Stimulated activated CD8-positive, alpha-beta memory T cell treated with anti-CD3 and anti-CD28 coated beads, Interleukin-4, amount 100 ng/mL, for 24 hours (primary cell): ENCODE results near the gene AXL.
"Not testable (repeated sequence)": the region's sequence is repeated elsewhere in the genome, so short reads cannot be mapped to it uniquely, and the experiment has no call there.

Source experiments
- DNase-seq: peaks from one replicate; pipeline ENCODE4 v3.0.0-alpha.2; 2020; ENCODE audit warnings: low read depth

AXL gene

DNA sequence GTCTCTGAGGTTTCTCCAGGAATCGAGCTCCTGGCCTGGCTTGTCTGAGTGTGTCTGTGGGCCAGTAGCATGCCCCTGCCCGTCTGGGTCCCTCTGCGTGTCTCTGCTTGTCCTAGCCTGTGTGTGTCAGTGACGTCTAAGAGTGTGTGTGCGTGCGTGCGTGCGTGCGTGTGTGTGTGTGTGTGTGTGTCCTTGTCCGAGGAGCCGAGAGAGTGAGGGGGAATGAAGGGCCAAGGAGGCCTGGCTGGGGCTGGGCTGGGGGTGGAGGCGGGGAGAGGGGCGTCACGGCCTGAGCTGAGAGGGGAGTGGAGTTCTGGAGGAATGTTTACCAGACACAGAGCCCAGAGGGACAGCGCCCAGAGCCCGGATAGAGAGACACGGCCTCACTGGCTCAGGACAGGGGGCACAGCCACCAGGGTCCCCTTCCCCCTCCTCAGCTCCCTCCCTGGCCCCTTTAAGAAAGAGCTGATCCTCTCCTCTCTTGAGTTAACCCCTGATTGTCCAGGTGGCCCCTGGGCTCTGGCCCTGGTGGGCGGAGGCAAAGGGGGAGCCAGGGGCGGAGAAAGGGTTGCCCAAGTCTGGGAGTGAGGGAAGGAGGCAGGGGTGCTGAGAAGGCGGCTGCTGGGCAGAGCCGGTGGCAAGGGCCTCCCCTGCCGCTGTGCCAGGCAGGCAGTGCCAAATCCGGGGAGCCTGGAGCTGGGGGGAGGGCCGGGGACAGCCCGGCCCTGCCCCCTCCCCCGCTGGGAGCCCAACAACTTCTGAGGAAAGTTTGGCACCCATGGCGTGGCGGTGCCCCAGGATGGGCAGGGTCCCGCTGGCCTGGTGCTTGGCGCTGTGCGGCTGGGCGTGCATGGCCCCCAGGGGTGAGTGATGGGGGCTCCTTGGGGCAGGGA lies at the start of gene AXL:
Gene AXL (plus strand): TSS at position 609 of the 893 bp plus-strand sequence. CDS start 170 bp downstream, at position 779.
- DNase-seq, result no peak

DNA sequence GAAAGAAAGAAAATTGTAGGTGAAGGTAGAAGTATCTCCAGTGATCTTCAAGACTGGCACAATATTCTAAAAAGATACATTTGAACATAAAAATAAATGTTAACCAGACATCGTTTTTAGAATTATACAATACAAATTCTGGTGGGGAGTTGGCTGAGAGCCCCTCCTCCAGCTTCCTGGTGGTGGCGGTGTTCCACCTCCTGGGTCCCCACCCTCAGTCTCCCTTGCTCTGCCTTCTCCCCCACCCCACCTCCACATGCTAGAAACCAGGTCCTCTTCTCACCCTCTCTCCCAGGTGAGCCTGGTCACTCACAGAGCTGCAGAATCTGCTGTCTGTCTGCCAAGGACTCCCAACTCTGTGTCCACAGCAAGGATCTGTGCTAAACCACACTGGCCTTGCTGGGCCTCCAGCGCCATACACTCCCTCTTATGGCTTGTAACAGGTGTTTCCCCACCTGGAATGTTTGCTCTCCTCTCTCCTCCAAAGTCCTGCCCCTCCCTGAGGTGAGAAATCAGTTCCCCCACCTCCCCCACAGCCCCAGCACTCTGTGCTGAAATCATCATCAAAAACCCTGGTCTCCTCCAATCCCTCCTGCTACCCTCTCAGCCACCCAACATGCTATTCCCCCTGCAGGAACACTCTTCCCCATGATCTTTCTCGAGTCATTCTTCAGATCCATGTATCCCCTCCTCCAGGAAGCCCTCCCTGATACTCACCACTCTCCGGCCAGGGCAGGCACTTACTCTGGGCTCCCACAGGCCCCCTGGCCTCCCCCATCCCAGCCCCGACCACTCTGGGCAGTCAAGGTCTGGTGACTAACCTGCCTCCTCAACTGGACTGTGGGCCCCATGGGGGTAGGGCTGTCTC lies 46.5 kb upstream of the AXL start:
- DNase-seq, result no peak

DNA sequence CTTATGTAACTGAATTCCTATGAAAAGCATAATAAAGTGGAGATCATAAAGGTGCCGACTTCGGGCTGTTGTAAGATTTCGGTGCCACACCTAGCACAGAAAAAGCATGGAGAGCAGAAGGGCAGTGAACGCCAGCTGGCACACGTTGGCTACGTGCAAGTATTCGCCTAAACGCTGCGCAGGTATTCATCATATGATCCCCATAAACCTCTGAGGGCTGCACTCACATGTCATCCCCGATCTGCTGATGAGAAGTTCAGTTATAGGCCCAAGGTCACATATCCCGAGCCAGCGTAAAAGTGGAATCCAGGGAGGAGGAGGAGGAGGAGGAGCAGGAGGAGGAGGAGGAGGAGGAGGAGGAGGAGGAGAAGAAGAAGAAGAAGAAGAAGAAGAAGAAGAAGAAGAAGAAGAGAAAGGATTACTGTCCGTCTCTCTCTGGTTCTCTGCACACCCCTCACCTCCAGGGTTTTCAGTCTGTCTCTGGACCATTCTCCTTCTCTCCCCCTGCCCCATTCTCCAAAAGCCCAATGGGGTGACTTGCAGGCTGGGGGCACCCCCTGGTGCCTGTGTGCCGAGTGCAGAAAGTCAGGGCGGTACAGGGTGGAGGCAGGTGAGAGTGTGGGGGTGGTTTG lies 44.6 kb upstream of the AXL start:
- DNase-seq, result no peak

DNA sequence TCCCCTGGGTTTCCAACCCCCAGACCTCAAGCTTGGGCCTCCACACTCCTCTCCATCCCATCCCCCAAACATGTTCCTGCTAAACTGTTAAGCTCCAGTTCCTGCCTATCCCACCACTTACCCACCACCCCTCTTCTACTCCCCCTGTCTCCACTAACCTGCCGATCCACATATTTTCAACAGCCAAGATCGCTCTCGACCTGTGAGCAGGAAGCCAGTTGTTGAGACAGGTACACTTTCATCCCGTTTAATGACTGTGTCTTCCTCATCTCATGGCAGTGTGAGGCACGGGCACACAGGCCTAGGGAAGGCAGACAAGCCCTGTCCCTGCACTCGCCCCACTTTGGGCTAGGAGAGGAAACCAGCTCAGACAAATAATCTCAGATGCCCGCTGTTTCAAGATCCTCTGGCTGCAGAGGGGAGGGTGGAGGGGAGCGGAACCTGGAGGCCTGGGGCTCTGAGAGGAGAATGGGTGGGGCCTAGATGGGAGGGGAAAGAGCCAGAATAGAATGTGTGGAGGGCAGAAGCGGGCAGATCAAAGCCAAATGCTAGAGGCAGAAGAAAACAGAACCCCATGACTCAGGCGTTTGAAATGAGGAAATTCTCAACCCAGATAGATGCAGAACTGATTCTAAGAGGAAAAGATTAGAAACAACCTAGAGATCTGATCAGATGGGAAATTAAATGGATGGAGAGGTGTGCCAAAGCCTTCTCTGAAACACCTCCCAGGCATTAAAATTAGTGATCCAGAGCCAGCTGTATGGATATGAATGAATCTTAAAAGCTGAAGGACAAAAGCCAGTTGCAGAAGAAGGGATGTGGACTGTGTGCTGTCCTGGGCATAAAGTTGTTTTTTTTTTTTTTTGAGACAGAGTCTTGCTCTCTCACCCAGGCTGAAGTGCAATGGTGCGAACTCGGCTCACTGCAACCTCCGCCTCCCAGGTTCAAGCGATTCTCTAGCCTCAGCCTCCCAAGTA lies 42.9 kb upstream of the AXL start:
- peak; percentile 38 for DNase-seq

DNA sequence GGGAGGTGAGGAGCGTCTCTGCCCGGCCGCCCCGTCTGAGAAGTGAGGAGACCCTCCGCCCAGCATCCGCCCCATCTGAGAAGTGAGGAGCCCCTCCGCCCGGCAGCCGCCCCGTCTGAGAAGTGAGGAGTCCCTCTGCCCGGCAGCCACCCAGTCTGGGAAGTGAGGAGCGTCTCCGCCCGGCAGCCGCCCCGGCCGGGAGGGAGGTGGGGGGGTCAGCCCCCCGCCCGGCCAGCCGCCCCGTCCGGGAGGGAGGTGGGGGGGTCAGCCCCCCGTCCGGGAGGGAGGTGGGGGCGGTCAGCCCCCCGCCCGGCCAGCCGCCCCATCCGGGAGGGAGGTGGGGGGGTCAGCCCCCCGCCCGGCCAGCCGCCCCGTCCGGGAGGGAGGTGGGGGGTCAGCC lies 38.9 kb upstream of the AXL start:
- DNase-seq, result not testable (repeated sequence)

DNA sequence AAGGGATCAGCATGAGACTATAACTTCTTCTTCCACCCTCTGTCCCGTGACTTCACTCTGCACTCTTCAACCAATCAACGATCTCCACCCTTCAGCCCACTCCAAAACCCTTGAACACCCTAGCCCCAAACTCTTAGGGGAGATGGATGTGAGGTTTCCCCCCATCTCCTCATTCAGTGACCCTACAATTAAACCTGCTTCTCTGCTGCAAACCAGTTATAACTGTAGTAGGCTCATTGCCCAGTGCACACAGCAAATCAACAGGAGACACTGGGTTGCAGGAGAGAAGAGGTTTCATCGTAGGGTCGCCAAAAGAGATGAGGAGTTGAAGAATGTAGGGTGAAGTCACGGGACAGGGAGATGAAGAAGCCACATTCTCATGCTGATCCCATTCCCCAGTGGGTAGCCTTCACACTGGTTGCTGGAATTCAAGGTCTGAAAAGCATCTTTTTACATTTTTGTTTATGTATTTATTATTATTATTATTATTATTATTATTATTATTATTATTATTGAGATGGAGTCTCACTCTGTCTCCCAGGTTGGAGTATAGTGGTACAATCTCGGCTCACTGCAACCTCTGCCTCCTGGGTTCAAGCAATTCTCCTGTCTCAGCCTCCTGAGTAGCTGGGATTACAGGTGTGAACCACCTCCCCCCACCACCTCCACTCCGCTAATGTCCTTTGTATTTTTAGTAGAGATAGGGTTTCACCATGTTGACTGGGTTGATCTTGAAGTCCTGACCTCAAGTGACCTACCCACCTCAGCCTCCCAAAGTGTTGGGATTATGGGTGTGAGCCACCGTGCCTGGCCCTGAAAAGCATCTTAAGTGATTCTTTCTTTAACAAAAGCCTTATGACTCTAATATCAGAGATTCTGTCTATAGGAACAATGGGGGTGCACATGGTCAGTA lies 31.8 kb upstream of the AXL start:
- no peak for DNase-seq

DNA sequence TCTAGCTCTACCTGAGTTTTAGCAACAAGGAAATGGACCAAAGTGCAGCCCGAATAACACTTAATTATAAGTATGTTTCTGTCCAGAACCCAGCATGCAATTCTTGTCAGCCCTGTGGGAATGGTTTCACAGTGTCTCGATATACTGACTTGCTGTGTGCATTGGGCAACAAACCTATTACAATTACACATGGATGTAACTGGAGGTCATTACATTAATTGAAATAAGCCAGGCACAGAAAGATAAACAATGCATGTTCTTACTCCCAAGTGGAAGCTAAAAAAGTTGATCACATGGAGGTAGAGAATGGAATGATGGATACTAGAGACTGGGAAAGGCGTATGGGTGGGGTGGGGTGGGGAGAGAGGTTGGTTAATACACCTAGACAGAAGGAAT lies 31.1 kb upstream of the AXL start:
- no peak for DNase-seq

DNA sequence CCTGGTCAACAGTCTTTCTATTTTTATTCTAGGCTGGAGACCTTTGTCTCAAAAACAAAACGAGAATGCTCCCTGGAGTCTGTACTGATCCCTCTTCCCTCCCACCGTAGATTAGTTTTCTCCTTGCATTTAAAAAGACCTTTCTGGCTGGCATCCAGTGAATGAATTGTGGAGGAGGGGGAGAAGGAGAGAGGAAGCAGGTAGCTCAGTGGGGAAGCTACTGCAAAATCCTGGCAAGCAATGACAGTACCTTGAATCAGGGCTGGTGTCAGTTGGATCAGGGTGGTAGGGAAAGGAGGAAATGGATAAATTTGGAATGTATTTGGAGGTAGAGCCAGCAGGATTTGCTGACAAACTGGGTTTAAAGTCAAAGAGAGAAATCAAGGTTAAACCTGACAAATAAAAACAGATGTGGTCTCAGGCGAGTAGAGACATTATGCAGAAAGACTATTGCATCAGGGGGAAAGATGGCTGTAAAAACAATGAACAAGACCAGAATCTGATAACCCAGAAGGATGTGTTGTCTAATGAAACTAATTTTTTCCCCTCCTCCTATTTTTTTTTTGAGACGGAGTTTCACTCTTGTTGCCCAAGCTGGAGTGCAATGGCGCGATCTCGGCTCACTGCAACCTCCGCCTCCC lies 29.5 kb upstream of the AXL start:
- no peak for DNase-seq

DNA sequence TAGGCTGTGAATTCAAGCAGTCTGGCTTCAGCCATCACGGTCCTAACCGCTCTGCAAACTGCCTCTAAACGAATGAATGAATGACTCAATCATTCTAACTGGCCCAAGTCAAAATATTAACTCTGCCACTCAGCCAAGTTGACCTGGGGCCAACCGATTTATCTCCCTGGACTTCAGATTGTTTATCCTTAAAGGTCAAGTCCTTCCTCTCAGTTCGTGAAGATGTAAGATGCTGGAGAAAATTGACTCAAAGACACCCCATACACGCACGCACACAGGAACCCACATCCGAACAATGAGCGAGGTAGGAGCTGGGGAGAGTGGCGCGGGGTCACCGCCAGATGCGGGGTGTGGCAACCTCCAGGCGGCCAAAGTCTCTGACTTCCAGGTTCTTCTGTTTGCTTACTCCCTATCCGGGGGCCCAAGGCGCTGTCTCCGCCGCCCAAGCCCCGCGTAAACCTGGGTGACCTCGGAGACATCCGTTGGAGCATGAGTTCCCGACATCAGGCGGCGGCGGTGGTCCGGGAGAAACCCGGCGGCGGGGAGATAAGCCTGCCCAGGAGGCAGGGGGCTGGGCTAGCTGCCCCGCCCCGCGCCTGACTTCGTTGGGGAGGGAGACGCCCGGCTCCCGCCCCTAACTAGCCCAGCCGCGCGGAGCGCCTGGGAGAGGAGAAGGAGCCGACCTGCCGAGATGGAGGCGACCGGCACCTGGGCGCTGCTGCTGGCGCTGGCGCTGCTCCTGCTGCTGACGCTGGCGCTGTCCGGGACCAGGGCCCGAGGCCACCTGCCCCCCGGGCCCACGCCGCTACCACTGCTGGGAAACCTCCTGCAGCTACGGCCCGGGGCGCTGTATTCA lies 26.2 kb upstream of the AXL start, which contains the start of gene CYP2S1:
Gene CYP2S1 (plus strand): TSS at position 646 of the 856 bp plus-strand sequence. CDS start 46 bp downstream, at position 692.
- DNase-seq, result no peak

DNA sequence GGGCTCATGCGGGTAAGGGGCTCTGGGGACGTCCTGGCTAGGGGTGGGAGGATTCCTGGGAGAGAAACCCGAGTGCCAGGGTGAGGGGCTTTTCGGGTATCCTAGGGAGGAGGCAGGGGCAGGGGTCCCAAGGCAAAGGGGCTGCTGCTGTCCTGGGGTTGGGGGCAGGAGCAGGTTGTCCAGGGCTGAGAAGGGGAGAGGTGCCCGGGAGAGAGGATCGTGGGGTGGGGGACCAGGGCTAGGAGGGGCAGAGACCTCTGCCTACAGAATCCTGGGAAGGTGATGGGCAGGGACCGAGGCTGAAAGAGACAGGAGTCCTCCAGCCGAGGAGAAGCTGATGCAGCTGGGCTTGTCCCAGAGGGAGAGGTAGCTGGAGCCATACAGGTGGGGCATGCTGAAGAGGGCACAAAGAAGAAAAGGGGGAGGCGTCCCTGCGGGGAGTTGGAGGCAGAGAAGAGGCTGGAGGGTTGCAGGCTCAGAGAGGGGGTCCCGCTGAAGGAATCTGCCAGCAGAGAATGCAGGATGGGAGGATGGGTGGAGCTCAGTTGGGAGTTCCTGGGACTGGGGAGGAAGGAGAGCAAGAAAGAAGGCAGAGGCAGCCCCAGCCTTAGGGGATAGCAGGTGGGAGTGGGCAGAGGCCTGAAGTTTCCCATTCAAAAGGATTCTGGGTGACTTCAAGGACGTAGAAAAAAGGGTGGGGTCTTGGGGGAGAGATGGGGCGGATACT lies 25.4 kb upstream of the AXL start:
- no peak for DNase-seq

DNA sequence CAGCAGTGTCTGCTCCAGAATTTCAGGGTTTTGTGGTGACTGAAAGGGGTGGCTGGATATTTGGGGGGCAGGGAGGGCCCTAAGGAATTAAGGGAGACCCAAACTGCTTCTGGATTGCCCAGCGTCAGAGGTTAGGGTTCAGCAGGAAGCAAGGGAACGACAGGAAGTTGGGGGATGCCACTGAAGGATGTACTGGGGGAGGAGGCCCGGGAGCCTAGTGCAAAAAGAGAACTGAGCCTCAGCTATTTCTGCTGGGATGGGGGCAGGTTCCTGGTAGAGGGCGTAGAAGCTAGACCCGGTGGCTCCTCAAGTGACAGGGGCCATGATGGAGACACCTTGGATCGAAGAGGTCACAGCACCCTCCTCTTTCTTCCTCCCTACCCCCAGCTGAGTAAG lies 24.9 kb upstream of the AXL start:
- no peak for DNase-seq

DNA sequence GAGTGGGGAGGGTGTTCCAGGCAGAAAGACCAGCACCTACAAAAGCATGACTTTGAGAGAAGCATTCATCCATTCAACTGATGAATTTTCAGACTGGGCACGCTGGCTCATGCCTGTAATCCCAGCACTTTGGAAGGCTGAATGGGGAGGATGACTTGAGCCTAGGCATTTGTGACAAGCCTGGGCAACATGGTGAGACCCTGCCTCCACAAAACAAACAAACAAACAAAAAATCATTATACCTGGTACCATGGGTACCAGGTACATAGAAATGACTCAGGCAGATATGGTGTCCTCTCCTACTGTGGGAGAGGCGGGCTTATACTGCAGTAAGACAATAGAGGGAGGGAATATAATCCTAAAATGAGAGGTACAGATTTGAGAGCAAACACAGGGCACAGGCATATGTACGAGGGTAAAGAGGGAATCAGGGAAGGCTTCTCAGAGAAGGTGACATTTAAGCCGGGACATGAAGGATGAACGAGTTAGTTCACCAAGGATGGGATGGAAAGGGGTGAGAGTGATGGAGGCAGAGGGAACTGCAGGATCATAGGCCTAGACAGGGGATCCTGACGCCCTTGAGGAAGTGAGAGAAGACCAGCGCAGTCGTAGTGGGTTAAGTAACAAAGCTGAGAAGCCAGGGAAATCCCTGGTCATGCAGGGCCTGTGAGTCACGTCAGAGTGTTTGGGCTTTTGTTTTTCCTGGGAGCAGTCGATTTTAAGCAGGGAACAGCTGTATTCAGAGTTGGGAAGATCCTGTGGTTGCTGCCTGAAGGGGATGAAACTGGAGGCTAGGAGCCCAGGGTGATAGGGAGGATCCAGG lies 23.1 kb upstream of the AXL start:
- DNase-seq, result no peak

DNA sequence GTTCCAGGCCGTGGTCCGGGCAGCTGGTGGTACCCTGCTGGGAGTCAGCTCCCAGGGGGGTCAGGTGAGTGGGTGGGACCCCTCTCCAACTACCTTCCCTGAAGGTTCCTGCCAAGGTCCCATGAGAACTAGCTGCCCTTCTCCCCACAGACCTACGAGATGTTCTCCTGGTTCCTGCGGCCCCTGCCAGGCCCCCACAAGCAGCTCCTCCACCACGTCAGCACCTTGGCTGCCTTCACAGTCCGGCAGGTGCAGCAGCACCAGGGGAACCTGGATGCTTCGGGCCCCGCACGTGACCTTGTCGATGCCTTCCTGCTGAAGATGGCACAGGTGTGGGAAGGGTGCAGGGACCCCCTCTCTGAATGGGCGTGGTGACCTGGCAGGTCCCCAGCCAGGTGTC lies 20.5 kb upstream of the AXL start:
- no peak for DNase-seq

DNA sequence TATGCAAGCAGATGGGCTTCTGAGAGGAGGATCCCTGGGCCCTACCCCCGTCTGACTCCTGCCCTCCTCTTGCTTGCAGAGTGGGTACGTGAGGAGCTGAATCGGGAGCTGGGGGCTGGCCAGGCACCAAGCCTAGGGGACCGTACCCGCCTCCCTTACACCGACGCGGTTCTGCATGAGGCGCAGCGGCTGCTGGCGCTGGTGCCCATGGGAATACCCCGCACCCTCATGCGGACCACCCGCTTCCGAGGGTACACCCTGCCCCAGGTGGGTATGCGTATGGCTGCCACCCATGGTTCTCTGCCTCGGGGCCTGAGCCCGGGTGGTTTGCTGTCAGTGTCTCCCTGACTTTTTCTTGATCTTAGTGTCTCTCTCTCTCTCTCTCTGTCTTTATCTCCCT lies 15.7 kb upstream of the AXL start:
- DNase-seq, result no peak

DNA sequence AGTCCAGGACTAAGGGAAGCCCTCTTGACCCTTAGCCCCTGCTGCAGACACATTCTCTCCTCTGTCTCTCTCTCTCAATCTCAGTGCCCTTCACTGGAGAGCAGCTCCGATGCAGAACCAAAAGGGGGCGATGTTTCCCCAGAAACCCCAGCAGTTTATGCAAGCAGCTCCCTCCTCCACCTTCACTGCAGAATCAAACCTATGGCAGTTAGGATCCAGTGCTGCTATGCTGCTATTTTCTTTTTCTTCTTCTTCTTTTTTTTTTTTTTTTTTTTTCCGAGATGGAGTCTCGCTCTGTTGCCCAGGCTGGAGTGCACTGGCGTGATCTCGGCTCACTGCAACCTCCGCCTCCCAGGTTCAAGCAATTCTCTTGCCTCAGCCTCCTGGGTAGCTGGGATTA lies 14.7 kb upstream of the AXL start:
- DNase-seq, result peak; percentile 66

DNA sequence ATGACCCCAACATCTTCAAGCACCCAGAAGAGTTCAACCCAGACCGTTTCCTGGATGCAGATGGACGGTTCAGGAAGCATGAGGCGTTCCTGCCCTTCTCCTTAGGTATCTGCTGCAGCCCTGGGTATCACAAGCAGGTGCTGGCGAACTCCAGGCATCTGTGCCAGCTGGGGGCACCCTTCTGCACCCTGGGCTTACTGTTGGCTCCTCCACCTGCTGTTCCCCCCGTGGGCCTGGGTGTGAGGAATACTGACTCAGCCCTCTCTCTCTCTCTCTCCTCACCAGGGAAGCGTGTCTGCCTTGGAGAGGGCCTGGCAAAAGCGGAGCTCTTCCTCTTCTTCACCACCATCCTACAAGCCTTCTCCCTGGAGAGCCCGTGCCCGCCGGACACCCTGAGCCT lies 13.0 kb upstream of the AXL start:
- DNase-seq, result no peak

DNA sequence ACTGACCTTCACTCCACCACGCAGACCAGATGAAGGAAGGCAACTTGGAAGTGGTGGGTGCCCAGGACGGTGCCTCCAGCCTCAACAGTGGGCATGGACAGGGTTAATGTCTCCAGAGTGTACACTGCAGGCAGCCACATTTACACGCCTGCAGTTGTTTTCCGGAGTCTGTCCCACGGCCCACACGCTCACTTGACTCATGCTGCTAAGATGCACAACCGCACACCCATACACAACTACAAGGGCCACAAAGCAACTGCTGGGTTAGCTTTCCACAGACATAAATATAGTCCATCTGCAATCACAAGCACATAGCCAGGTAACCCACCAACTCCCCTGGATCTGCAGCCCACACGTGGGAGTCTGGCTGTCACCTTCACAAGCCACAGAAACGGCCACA lies 12.6 kb upstream of the AXL start:
- DNase-seq, result no peak
